Vagina (tissue), 2 donors: ENCODE data around the gene DNAI7. TPM values are rescaled to one million over a fixed set of nuclear protein-coding genes. Genes with fewer than 3 reads are reported as not detected.

Experiments
- DNase-seq, 2 donors: peaks; one replicate each; pipeline ENCODE4 v3.0.0-alpha.2; 2017; ENCODE audit errors: extremely low spot score in 2 of 2
- H3K27ac ChIP-seq: fragments of 200-600 bp; sonication (generic); one replicate; pipeline ENCODE4 v1.5.1; 2019
- H3K27me3 ChIP-seq: fragments of 200-600 bp; sonication (generic); one replicate; pipeline ENCODE4 v1.5.1; 2019
- H3K36me3 ChIP-seq, 2 donors: fragments of 200-600 bp; sonication (generic); one replicate each; pipeline ENCODE4 v1.5.1; 2017 to 2019
- H3K4me1 ChIP-seq: fragments of 200-600 bp; sonication (generic); one replicate; pipeline ENCODE4 v1.5.1; 2019
- H3K4me3 ChIP-seq, 2 donors: fragments of 200-600 bp; sonication (generic); 1 replicate in 1 of 2; 2 replicates in 1 of 2; pipeline ENCODE4 v1.5.1; 2016 to 2019
- H3K9me3 ChIP-seq: fragments of 200-600 bp; sonication (generic); one replicate; pipeline ENCODE4 v1.5.1; 2019
- CTCF ChIP-seq, 3 experiments: fragments of 450-650 bp in 2 of 3; fragments of 200-600 bp in 1 of 3; sonication (generic) in 1 of 3; IDR thresholded peaks; one replicate each; pipeline ENCODE4 v1.5.1; 2017 to 2019; ENCODE audit warnings: antibody characterized with exemption in 3 of 3, mild to moderate bottlenecking in 2 of 3, moderate library complexity in 2 of 3
- POLR2A ChIP-seq, 2 donors: fragments of 450-650 bp; IDR thresholded peaks; one replicate each; pipeline ENCODE4 v1.6.1; 2017; ENCODE audit warnings: antibody characterized with exemption in 2 of 2, mild to moderate bottlenecking in 2 of 2, moderate library complexity in 2 of 2
- POLR2AphosphoS5 ChIP-seq, 2 donors: sonication (generic); formaldehyde crosslinking; IDR thresholded peaks; one replicate each; pipeline ENCODE4 v1.9.0; 2017; ENCODE audit warnings: antibody characterized with exemption in 2 of 2, mild to moderate bottlenecking in 2 of 2, low read depth in 1 of 2; ENCODE audit not compliant: insufficient read depth in 1 of 2
- intact Hi-C: fragments of 100-400 bp; cut with DNase I; formaldehyde crosslinking; loops from one replicate; pipeline ENCODE4 v1.15.1; 2023
- total RNA-seq: library from RNA; depleted of rRNA; stranded (reverse); fragments of >200 nt; gene quantifications from one replicate; pipeline ENCODE4 v1.2.3, GENCODE V29; 2016

The DNAI7 gene
- total RNA-seq, 1 donor from 2014 or later = 3.4 TPM

- Histone ChIP-seq H3K27ac (no peak overlapping the region), H3K9me3 (no peaks in the 10 kb centered on the region), H3K36me3 (no peaks in the 10 kb centered on the region), H3K4me1 (no peaks in the 10 kb centered on the region), H3K4me3 (no peak overlapping the region), H3K27me3 (no peaks in the 10 kb centered on the region)
- no peak for DNase-seq
- intact Hi-C loops = no loop called here
- TF ChIP-seq POLR2AphosphoS5 (IDR thresholded peaks at IDR 0.05; ENCODE audit: insufficient read depth in 1 of 2, low read depth in 1 of 2) (no peak), POLR2A (IDR thresholded peaks at IDR 0.05) (no peak), CTCF (IDR thresholded peaks at IDR 0.05) (no peak)
These were observed 120.0 kb downstream of the DNAI7 start for GRCh38 chr12:25074954-25075353.

DNA sequence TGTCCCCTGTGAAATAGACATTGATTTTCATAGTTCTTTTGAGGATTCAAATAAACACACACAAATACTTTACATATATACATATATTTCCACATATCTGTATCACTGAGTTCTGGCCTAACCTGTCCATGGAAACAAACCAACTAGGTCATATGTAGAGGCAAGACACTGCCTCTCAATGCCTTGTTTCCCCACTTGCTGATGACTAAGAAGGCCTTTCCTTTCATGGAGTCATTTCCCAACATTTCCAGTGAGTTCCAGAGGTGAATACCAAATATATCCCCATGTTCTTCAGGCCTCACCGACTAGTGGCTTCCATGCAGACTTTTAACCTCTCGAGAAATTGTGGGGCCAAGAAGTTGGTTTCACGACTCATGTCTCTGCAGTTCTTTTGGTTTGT is 120.8 kb downstream of the DNAI7 start:
- TF ChIP-seq POLR2AphosphoS5 (IDR thresholded peaks at IDR 0.05; ENCODE audit: insufficient read depth in 1 of 2, low read depth in 1 of 2) = no peak
- no peak for TF ChIP-seq CTCF (IDR thresholded peaks at IDR 0.05)
- no peak for TF ChIP-seq POLR2A (IDR thresholded peaks at IDR 0.05)

DNA sequence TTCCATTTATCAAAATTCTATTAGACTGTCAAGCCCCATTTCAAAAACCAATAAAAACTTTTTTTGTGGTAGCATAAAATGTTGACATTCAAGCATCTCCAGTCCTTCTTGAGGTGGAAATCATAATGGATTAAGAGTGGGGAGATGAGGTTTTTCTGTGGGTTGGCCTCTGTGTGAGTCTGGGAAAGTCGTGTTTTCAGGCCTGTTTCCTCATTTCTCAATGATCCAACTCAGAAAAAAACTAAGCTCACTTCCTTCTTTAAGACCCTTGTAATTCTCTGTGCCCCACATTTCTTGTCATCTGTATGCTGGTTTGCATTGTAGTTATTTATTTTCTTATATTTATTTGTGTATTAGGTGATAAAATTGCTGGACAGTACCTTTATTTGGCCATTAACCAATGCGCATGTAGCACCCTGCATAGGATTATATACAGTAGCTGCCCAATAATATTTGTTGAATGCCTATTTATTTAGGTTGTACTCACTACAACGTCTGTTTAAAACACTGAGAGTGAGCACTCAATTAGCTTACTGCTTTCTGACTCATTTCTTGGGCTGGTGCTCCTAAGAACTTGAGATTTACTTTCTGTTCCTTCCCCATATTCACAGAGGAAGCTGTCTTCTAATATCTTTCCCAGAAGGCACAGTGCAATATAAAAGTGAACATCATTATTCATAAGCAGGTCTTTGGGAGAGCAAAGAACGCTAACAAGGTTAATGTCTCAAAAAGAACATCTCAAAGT is 121.9 kb downstream of the DNAI7 start:
- DNase-seq = no peak
- Histone ChIP-seq H3K4me1 (no peaks in the 10 kb centered on the region), H3K36me3 (no peaks in the 10 kb centered on the region), H3K4me3 (no peak overlapping the region), H3K27me3 (no peaks in the 10 kb centered on the region), H3K27ac (no peak overlapping the region), H3K9me3 (no peaks in the 10 kb centered on the region)
- no peak for TF ChIP-seq POLR2A (IDR thresholded peaks at IDR 0.05)
- no peak for TF ChIP-seq CTCF (IDR thresholded peaks at IDR 0.05)
- TF ChIP-seq POLR2AphosphoS5 (IDR thresholded peaks at IDR 0.05; ENCODE audit: insufficient read depth in 1 of 2, low read depth in 1 of 2) = no peak
- intact Hi-C loops = no loop called here

More for the DNA sequence above, 120.8 kb downstream of the DNAI7 start:
- no peak for DNase-seq
- Histone ChIP-seq H3K9me3 (no peaks in the 10 kb centered on the region), H3K27ac (no peak overlapping the region), H3K36me3 (no peaks in the 10 kb centered on the region), H3K4me1 (no peaks in the 10 kb centered on the region), H3K4me3 (no peak overlapping the region), H3K27me3 (no peaks in the 10 kb centered on the region)
- intact Hi-C loops = no loop called here

GRCh38 chr12:25071366-25071765 is 123.6 kb downstream of the DNAI7 start:
- H3K27ac ChIP-seq = no peak overlapping the region
- DNase-seq = no peak
- H3K4me3 ChIP-seq = no peak overlapping the region
- intact Hi-C loops = no loop called here
- no peaks in the 10 kb centered on the region for H3K9me3 ChIP-seq
- TF ChIP-seq CTCF (IDR thresholded peaks at IDR 0.05) (no peak), POLR2AphosphoS5 (IDR thresholded peaks at IDR 0.05; ENCODE audit: insufficient read depth in 1 of 2, low read depth in 1 of 2) (no peak), POLR2A (IDR thresholded peaks at IDR 0.05) (no peak)
- no peaks in the 10 kb centered on the region for H3K36me3 ChIP-seq
- H3K4me1 ChIP-seq = no peaks in the 10 kb centered on the region
- H3K27me3 ChIP-seq = no peaks in the 10 kb centered on the region

- Histone ChIP-seq H3K9me3 (no peaks in the 10 kb centered on the region), H3K27me3 (no peaks in the 10 kb centered on the region), H3K4me3 (no peak overlapping the region), H3K27ac (no peak overlapping the region), H3K36me3 (no peaks in the 10 kb centered on the region), H3K4me1 (no peaks in the 10 kb centered on the region)
- no peak for TF ChIP-seq CTCF (IDR thresholded peaks at IDR 0.05)
- no peak for TF ChIP-seq POLR2AphosphoS5 (IDR thresholded peaks at IDR 0.05; ENCODE audit: insufficient read depth in 1 of 2, low read depth in 1 of 2)
- TF ChIP-seq POLR2A (IDR thresholded peaks at IDR 0.05) = no peak
- DNase-seq = no peak
- intact Hi-C loops = no loop called here
These were observed 125.7 kb downstream of the DNAI7 start for GRCh38 chr12:25069224-25069623.
